ENCODE data around the gene ADD2.

ADD2 gene

DNA sequence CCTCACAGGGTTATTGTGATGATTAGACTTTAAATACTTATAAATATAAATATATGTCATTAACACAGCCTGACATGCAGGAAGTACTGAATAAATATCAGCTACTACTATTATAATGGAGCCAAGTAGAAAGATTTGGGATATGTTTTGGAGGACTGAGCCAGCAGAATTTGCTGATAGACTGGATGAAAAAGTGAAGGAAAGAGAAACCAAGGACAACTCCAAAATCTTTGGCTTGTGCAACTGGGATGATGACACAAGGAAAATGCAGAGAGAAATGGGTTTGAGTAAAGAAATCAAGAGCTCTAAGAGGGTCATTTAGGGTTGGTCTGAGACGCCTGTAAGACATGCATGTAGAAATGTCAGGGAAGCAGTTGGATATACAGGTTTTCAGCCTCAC is 15.6 kb downstream of the ADD2 start:
- DNase-seq (ENCODE audit: low read depth in 2 of 2), result no peak
- TF ChIP-seq, protein P1, sequence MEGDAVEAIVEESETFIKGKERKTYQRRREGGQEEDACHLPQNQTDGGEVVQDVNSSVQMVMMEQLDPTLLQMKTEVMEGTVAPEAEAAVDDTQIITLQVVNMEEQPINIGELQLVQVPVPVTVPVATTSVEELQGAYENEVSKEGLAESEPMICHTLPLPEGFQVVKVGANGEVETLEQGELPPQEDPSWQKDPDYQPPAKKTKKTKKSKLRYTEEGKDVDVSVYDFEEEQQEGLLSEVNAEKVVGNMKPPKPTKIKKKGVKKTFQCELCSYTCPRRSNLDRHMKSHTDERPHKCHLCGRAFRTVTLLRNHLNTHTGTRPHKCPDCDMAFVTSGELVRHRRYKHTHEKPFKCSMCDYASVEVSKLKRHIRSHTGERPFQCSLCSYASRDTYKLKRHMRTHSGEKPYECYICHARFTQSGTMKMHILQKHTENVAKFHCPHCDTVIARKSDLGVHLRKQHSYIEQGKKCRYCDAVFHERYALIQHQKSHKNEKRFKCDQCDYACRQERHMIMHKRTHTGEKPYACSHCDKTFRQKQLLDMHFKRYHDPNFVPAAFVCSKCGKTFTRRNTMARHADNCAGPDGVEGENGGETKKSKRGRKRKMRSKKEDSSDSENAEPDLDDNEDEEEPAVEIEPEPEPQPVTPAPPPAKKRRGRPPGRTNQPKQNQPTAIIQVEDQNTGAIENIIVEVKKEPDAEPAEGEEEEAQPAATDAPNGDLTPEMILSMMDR (IDR thresholded peaks at IDR 0.05; ENCODE audit: low read depth, low read length), result no peak
- no peak overlapping the region for H3K4me3 ChIP-seq (replicated peaks in 1 of 2; ENCODE audit: low read depth in 2 of 2, low read length in 2 of 2)

DNA sequence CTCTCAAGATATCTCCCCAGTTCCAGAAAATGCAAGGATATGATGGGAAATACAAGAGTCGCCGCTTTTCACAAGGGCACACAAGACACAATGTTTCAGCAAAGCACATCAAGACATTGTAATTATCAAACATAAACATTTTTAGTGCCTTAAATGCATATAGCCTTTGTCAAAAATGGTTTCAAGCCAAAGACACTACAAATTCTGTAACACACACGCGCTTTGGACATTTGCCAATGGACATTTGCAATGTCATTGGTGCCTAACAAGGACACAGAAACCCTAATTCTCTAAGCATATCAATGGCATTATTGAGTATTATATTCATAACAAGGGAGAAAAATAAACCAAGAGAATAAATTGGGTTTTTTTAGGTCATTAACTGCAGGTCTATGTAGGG is 16.1 kb downstream of the ADD2 start:
- no peak for DNase-seq (ENCODE audit: low read depth in 2 of 2)
- H3K4me3 ChIP-seq (replicated peaks in 1 of 2; ENCODE audit: low read depth in 2 of 2, low read length in 2 of 2), result no peak overlapping the region
- TF ChIP-seq, protein P1 (IDR thresholded peaks at IDR 0.05; ENCODE audit: low read depth, low read length), result no peak

DNA sequence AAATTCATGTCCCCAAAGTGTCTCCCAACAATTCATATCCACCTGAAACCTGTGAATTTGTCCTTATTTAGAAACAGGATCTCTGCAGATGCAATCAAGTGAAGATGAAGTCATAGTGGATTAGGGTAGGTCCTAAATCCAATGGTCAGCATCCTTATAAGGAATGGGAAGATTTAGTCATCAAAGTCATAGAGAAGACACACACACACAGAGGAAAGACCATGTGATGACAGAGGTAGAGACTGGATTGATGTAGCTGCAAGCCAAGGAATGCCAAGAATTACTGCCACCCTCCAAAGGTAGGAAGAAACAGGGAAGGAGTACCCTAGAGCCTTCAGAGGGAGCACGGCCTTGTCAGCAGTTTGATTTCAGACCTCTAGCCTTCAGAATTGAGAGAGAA is 17.7 kb downstream of the ADD2 start:
- DNase-seq (ENCODE audit: low read depth in 2 of 2), result no peak
- TF ChIP-seq, protein P1 (IDR thresholded peaks at IDR 0.05; ENCODE audit: low read depth, low read length), result no peak
- H3K4me3 ChIP-seq (replicated peaks in 1 of 2; ENCODE audit: low read depth in 2 of 2, low read length in 2 of 2), result no peak overlapping the region

DNA sequence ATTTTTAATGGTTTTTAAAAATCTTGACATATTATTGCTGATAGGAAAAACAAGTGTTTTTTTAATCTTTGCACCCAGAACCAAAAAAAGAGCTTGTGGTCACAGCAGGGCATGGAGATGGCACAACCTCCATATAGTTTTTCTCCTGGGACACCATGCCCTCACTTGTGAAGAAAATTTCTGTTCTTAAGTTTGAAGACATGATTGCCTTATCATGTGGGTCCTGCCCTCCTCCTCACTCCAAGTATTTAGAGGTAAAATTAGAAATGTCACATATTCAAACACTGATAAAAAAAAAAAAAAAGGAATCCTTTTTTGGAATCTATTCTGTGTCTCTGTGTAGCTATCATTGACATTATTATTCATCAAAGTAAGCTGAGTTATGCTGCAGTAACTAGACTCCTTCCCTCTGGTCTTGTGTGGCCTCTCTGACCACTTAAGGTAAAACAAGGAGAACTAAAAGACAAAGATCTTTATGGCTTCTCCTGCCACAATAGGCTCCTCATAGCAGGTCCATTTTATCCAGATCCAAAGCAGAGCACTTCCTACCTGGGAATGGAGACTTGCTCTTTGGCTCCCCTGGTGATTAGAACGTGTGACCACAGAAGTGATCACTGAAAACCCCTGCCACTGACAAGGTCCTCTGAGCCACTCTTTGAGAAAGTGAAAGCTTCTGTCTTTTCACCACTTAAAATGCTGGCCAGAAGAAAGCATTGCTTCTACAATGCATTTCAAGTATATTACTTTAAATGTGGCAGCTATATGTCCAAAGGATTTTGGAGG is 19.8 kb downstream of the ADD2 start:
- DNase-seq (ENCODE audit: low read depth in 2 of 2), result no peak
- TF ChIP-seq, protein P1 (IDR thresholded peaks at IDR 0.05; ENCODE audit: low read depth, low read length), result no peak
- no peak overlapping the region for H3K4me3 ChIP-seq (replicated peaks in 1 of 2; ENCODE audit: low read depth in 2 of 2, low read length in 2 of 2)

DNA sequence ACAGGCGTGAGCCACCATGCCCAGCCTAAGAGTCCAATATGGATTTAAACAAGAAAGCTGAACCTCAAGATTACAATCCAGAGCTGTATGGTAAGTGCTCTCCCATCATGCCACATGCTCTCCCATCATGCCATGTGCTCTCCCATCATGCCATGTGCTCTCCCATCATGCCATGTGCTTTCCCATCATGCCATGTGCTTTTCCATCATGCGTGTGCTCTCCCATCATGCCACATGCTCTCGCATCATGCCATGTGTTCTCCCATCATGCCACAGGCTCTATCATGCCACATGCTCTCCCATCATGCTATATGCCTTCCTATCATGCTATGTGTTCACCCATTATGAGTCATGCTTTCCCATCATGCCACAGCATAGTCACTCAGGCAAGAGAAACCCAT is 20.7 kb downstream of the ADD2 start:
- TF ChIP-seq, protein P1 (IDR thresholded peaks at IDR 0.05; ENCODE audit: low read depth, low read length), result no peak
- H3K4me3 ChIP-seq (replicated peaks in 1 of 2; ENCODE audit: low read depth in 2 of 2, low read length in 2 of 2), result no peak overlapping the region
- no peak for DNase-seq (ENCODE audit: low read depth in 2 of 2)

DNA sequence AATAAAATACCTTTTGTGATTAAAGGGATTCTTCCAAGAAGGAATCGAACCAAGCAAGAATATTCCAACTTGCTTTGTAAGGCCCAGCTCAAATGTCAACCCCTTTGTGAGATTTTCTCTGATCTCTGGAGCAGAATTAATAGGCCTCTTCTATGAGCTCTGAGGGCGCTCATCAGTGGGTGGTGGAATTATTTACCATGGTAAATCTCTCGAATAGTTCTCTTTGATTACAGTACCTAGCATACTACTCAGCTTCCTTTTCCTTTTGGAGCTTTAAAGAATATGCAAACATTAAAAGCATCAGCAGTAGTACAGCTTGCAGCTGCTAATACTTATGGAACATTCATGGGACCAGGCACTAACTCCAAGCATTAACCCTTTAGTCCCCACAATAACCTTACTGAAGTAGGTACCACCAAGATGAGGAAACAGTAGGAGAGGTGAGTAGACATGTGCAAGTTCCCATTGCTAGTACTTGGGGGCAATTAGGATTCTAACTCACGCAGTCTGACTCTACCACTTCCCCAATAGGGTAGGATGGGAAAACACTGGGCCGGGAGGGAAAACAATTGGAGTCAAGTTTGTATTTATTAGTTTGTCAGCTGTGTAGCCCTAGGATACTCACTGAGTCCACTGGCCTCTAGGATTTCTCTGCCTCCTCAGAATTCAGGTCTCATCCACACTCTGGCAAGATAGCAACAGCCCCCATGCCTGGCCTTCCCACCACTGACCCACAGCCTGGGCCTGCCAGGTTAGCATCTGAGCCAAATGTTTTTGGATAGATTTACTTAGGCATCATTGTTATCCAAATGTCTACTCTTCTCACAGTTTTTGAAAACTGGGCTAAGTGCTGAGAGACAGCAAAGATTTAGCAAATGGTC is 21.7 kb downstream of the ADD2 start:
- DNase-seq (ENCODE audit: low read depth in 2 of 2), result no peak
- no peak overlapping the region for H3K4me3 ChIP-seq (replicated peaks in 1 of 2; ENCODE audit: low read depth in 2 of 2, low read length in 2 of 2)

More for the DNA sequence above, 21.7 kb downstream of the ADD2 start:
- TF ChIP-seq, protein P1 (IDR thresholded peaks at IDR 0.05; ENCODE audit: low read depth, low read length), result no peak

Data from cardiac fibroblast (primary cell).